HG03571 (cell line): ENCODE results near the gene KRTAP10-2.
"Not testable (repeated sequence)": the region's sequence is repeated elsewhere in the genome, so short reads cannot be mapped to it uniquely, and the experiment has no call there.

Experiments
- ATAC-seq: cut with Tn5 transposase; IDR thresholded peaks from one replicate; pipeline ENCODE4 v1.9.1; 2021; ENCODE audit not compliant: unreplicated experiment

KRTAP10-2 gene

GRCh38 chr21:44503006-44503889 is 48.1 kb downstream of the KRTAP10-2 start:
- ATAC-seq: not testable (repeated sequence)

- no peak for ATAC-seq
Measured at GRCh38 chr21:44502171-44502958, 48.9 kb downstream of the KRTAP10-2 start.
